Stomach (tissue), 4 donors: Measurements from ENCODE around the gene TRAPPC6A.

Source experiments
- CTCF ChIP-seq, 7 experiments: fragments of 450-650 bp in 4 of 7; fragments of 200-600 bp in 3 of 7; sonication (generic) in 3 of 7; IDR thresholded peaks; one replicate each; pipeline ENCODE4 v1.5.1; 2016 to 2019; ENCODE audit warnings: antibody characterized with exemption in 7 of 7, control low read depth in 2 of 7, mild to moderate bottlenecking in 1 of 7
- POLR2A ChIP-seq, 4 donors: fragments of 450-650 bp; IDR thresholded peaks; one replicate each; pipeline ENCODE4 v1.6.1; 2016; ENCODE audit warnings: antibody characterized with exemption in 4 of 4, control low read depth in 2 of 4, mild to moderate bottlenecking in 1 of 4, moderate library complexity in 1 of 4
- POLR2AphosphoS5 ChIP-seq, 3 donors: sonication (generic); formaldehyde crosslinking; IDR thresholded peaks; one replicate each; pipeline ENCODE4 v1.6.1; 2016; ENCODE audit warnings: antibody characterized with exemption in 3 of 3

GRCh38 chr19:45117671-45118070, 60.4 kb downstream of the TRAPPC6A start:
- TF ChIP-seq CTCF (IDR thresholded peaks at IDR 0.05) (no peak), POLR2AphosphoS5 (IDR thresholded peaks at IDR 0.05) (no peak), POLR2A (IDR thresholded peaks at IDR 0.05) (no peak)
